Smooth muscle cell of bladder (primary cell): ENCODE measurements around the gene ARHGAP19. TPM values are rescaled to one million over a fixed set of nuclear protein-coding genes. Genes with fewer than 3 reads are reported as not detected.

Experiments used
- total RNA-seq: library from RNA; depleted of rRNA; stranded (reverse); fragments of >200 nt; gene quantifications from 2 replicates; pipeline ENCODE4 v1.2.3, GENCODE V29; 2014

Gene ARHGAP19, protein sequence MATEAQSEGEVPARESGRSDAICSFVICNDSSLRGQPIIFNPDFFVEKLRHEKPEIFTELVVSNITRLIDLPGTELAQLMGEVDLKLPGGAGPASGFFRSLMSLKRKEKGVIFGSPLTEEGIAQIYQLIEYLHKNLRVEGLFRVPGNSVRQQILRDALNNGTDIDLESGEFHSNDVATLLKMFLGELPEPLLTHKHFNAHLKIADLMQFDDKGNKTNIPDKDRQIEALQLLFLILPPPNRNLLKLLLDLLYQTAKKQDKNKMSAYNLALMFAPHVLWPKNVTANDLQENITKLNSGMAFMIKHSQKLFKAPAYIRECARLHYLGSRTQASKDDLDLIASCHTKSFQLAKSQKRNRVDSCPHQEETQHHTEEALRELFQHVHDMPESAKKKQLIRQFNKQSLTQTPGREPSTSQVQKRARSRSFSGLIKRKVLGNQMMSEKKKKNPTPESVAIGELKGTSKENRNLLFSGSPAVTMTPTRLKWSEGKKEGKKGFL
- total RNA-seq, result 2.9 and 3.8 TPM in 2 replicates

DNA sequence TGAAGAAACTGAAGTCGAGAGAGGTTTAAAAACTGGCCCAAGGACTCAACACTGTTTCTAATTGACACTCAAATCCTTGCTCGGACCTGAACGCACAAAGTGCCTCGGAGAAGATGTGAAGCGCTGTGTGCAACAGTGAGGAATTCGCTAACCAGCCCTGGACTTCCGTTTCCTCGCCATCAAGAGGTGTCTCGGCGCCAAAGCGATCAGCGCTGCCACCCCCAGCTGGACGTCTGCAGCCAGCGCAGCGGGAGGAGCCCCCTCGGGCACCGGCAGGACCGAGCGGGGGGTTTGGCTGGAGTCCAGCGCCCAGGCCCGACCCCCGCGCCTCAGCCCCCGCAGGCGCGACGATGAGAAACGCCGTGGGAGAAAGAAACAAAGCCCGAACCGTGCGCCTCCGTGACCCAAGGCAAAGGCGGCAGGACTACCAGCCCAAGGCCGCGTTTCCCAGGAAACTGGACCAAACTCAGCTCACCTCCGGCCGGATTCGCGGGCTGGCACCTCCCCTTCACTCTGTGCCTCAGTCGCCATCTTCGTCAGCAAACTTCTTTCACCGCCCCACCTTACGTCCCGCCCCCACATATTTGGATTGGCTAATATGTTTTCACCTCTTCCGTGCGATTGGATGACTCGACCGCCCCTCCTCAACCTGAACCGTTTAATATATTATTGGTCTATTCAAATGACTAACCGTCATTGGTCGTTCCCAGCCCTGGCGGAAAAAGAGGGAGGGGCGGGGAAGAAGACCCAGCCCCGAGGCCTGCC, at the start of gene ARHGAP19:
Gene ARHGAP19 (minus strand): TSS at position 541 of the 765 bp plus-strand sequence. CDS start 10 bp downstream, at position 531.

DNA sequence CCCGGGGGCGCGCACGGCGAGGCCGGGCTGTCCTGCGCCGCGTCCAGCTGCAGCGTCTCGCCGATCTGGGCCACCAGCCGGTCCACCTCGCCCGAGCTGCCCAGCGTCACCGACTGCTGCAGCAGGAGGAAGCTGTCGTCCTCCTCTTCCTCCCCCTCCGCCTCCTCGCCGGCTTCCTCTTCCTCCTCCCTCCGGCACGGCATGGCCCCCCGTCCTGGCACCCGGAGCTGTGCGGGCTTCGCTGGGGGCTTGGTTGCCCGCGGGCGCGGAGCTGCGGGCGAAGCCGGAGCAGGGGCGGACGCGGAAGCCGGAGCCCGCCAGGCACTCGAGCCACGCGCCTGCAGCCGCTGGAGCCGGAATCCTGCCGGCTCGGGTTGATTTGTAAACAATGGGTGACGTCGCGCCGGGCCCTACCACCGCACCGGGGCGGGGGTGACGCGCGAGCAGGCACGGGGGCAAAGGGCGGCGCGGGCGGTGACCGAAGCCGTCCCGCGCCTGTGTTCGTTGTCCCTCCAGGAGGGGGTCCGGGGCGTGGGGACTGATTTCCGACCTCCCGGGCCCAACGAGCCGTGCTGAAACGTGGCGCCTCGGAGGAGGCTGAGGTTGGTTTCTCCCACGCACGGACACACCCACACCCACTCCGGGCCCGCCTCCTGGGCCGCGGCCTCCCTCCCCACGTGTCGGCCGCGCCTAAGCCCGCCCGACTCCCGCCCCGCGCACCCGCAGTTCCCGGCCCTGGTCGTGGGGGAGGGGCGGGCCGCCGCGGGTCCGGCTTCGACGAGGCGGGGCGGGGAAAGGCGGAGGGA, 42.1 kb upstream of the ARHGAP19 start, which contains the start of gene FRAT2:
Gene FRAT2 (minus strand): TSS at position 360 of the 806 bp plus-strand sequence. CDS start 157 bp downstream, at position 203.

DNA sequence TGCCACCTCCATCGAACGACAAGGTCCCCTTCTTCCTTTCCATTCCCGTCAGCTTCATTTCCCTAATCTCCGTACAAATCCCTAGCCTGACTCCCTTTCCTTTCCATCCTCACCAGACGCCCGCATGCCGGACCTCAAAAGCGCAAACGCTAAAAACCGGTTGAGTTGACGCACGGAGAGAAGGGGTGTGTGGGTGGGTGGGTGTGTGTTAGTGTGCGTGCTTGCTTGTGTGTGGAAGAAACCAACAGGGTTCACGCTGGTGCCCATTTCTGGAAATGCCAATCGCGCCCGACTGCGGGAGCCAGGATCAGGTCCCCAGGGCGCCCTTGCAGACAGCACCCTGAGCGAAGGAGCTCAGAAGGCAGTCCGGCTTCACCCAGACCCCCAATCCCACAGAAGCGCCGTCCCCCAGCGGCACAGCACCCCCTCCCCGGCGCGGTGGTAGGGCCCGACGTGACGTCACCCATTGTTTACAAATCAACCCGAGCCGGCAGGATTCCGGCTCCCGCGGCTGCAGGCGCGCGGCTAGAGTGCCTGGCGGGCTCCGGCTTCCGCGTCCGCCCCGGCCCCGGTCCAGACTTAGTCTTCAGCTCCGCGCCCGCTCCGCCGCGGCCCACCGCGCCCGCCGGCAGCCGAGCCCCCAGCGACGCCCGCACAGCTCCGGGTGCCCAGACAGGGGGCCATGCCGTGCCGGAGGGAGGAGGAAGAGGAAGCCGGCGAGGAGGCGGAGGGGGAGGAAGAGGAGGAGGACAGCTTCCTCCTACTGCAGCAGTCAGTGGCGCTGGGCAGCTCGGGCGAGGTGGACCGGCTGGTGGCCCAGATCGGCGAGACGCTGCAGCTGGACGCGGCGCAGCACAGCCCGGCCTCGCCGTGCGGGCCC, 26.6 kb upstream of the ARHGAP19 start, which contains the start of gene FRAT1:
Gene FRAT1 (plus strand): TSS at position 500 of the 880 bp plus-strand sequence. CDS start 183 bp downstream, at position 683.

DNA sequence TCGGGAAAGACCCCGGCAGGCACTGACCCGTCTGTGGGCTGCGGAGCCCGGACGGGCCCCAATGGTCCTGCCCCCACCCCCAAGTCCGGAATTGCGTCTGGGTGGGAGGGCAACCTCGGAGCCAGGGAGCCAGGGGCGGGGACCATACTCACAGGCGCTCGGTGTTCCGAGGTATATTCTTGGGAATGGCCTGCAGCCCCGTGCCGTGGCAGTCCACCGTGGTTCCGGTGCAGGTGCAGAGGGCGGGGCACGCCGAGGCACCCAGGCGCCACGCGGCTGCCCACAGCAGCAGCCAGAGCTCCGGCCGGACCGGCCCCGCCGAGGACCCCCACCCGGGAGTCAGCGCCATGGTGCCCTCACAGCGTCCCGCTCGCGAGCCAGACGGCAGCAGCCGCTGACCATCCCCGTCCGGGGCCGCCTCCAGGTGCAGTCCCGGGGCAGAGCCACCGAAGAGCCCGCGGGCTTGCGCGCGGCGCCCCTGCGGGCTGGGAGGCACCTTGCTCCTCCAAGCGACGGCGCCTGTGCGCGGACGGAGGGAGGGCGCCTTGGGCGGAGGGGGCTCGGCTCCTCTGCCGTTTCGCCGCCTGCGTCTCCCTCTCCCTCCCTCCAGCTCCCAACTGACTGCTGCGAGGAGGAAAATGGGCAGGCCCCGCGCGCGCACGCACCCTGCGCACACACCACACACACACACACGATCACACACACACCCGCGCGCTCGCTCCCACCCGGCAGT, 106.9 kb downstream of the ARHGAP19 start, which contains the start of gene SLIT1:
Gene SLIT1 (minus strand): TSS at position 634 of the 733 bp plus-strand sequence. CDS start 285 bp downstream, at position 349.

Other genes with a start within 250 kb of the ARHGAP19 start
- under 0.01 TPM in 1 of 2 replicates, not detected in the other for gene SLIT1, start 106.7 kb downstream of the ARHGAP19 start, total RNA-seq
- 2.3 and 2.4 TPM in 2 replicates for gene FRAT1, start 26.6 kb upstream of the ARHGAP19 start, total RNA-seq
- 3.6 and 4.0 TPM in 2 replicates for gene FRAT2, start 42.1 kb upstream of the ARHGAP19 start, total RNA-seq
- 8.5 and 13.2 TPM in 2 replicates for gene RRP12, start 108.7 kb upstream of the ARHGAP19 start, total RNA-seq
- 280 and 341 TPM in 2 replicates for gene PGAM1, start 133.6 kb upstream of the ARHGAP19 start, total RNA-seq
- 35.3 and 37.1 TPM in 2 replicates for gene EXOSC1, start 153.4 kb upstream of the ARHGAP19 start, total RNA-seq
- 36.0 and 47.1 TPM in 2 replicates for gene ZDHHC16, start 153.5 kb upstream of the ARHGAP19 start, total RNA-seq
- gene MMS19, start 205.8 kb upstream of the ARHGAP19 start, total RNA-seq, result 41.4 and 45.8 TPM in 2 replicates
- gene UBTD1, start 206.3 kb upstream of the ARHGAP19 start, total RNA-seq, result 16.4 and 21.3 TPM in 2 replicates